SW480 (cell line): Measurements from ENCODE around the gene L1CAM.

Experiments
- DNase-seq: peaks from one replicate; pipeline ENCODE4 v3.0.0-alpha.2; 2016; ENCODE audit warnings: low spot score

L1CAM gene

GRCh38 chrX:153862369-153863250, 23.4 kb downstream of the L1CAM start:
- DNase-seq = no peak

DNA sequence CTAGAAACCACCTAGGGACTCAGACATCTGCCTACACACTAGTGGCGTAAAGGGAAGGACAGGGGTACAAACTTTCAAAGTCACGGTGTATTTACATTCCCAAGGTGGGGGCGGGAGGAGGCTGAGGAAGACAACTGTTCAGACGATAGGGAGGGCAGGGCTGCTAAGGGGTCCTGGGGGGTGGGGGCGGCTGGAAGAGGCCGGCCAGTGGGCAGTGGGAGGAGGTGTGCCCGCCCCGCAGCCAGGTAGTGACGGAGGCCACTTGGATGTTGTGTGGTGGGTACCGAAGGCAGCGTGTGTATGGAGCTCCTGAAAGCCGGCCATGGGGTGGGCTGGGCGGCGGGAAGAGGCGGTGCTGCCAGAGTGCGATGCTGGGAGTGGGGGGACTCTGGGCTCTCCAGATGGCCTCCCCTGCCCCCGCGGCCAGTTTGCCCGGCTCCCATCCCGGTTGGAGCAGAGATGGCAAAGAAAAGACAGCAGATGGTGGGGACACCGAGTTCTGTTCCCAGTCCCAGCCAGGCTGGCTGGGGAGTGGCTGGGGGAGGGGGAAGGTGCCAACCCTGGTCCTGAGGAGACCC, 24.2 kb downstream of the L1CAM start:
- no peak for DNase-seq

- DNase-seq = no peak
Measured at GRCh38 chrX:153861151-153861550, 24.8 kb downstream of the L1CAM start.

GRCh38 chrX:153857348-153857903, 28.5 kb downstream of the L1CAM start:
- DNase-seq = no peak

GRCh38 chrX:153854702-153855101, 31.3 kb downstream of the L1CAM start:
- DNase-seq = no peak

GRCh38 chrX:153853902-153854267, 32.1 kb downstream of the L1CAM start:
- no peak for DNase-seq

- no peak for DNase-seq
Measured at GRCh38 chrX:153853180-153853901, 32.6 kb downstream of the L1CAM start.

DNA sequence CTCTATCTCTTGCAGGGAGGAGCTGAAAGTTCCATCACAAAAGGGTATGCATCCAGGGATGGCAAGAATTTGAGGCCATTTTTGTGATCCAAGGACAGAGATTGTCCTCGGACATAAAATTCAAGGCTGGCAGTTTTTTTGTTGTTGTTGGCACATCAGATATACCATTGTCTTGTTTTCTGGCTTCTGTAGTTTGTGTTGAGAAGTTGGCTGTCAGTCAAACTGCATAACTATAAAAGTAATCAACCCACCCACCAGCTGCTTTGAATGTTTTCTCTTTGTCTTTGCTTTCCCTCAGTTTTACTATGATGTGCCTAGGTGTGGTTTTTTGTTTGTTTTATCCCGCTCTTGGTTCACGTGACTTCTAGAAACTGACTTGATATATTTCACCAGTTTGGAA, 34.0 kb downstream of the L1CAM start:
- no peak for DNase-seq

DNA sequence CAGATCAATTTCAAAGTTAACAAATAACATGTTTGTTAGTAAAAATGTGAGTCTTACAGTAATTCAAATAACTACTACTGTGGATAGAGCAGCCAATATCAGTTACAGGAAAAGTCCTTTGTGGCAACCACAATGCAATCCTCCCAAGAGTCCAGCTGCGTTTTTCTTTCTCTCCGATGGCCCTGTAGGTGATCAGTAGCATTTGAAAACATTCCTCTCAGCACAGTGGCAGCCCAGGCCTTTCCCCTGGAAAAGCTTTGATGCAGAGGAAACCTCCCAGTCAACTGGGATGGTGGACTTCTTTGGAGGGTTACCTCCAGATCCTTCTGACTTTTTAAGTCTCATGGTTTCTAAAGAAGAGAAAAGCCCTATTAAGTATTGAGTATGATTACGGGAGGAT, 37.6 kb downstream of the L1CAM start:
- DNase-seq = no peak

DNA sequence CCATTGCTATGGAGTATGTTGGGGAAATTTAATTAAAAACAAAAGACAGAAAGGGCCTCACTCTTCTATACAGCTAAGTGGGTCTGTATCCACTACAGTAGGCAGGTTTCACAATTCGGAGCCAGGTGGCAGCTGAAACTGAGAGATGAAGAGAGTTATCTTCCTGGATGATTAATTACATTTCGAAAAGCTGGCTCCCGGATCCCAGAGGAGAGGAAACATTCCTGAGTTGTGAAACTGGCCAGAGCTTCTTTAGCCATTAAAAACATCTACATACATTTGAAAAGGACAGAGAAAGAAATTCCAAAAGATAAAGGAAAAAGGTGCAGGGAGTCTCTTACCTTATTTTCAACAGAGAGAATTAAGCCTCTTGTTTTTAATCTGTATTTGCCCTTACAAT, 40.1 kb downstream of the L1CAM start:
- DNase-seq = no peak

- DNase-seq = no peak
Measured at GRCh38 chrX:153845195-153845594, 40.8 kb downstream of the L1CAM start.

DNA sequence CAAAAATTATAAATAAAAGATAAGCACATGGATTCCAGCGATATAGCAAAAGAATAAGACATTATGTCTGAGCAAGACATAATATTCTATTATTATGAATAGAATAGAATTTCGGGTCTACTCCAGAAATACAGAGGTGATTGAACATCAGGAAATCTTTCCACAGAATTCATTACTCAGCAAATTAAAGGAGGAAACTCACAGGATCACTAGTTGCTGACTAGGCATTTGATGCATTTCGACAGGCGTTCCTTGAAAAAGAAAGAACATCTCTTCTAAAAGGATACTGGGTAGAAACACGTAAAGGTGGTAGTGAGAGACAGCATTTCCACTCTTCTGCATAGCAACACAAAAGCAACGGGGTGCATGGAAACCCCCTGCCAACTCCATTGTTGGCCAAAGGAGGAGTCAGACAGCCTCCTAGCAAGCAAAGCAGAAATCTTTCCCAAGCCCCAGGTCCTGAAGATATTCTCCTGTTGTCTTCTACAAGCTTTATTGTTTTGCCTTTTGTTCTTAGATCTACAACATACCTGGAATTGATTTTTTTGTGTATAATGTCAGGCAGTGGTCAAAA, 41.4 kb downstream of the L1CAM start:
- DNase-seq = no peak

DNA sequence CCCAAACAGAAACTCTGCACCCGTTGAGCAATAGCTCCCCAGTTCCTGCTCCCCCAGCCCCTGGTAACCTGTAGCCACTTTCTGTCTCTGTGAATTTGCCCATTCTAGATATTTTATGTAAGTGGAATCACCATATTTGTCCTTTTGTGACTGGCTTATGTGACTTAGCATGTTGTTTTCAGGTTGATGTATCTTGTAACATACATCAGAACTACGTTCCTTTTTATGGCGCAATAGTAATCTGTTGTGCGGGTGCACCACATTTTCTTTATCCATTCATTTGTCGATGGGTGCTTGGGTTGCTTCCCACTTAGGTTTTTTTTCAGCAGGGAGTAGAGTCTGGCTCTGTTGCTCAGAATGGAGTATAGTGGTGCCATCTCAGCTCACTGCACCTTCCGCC, 49.1 kb downstream of the L1CAM start:
- DNase-seq = no peak

GRCh38 chrX:153832728-153833127, 53.2 kb downstream of the L1CAM start:
- no peak for DNase-seq

- DNase-seq = no peak
Measured at GRCh38 chrX:153831429-153832150, 54.4 kb downstream of the L1CAM start.

- no peak for DNase-seq
Measured at GRCh38 chrX:153830640-153831428, 55.1 kb downstream of the L1CAM start.

DNA sequence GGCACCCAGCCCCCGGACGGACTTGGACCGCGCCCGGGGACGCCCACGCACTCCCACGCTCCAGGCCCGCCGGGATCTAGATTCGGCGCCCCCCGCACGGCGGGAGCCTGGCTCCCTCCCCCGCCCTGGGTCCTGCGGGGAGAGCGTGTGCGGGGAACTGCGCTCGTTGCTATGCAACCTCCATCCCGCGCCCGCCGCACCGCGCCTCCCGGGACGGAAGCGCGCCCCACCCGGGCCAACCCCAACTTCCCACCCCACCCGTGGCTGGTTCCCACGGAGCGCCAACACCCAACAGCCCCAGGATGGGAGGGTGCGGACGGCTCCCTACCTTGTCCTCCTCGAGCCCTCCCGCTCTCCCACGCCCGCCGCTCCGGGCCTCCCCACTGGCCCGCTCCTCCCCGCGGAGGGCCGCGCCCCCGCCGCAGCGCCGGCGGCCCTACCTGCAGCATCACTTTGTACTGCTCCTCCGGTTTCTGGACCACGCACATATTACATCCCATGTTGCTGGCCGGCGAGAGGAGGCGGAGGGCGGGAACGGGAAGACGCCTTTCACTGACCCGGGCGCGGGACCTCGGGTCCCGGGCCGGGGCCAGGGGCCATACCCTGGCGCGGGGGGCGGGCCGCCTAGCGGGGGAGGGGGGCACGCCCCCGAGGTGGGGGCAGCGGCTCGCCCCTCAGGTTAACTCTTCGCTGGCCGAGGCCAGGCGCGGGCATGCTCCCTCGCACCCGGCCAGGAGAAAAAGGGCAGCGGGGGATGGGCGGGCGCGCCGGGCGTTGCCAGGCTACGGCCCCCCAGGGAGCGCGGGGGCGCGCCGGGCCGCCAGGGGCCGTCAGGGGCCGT, 56.0 kb downstream of the L1CAM start, which contains the start of gene PDZD4:
Gene PDZD4, minus strand, starts transcription at position 746 of the 841 bp plus-strand sequence. Its CDS starts 246 bp downstream, at position 500.
- peak; percentile 31 for DNase-seq

DNA sequence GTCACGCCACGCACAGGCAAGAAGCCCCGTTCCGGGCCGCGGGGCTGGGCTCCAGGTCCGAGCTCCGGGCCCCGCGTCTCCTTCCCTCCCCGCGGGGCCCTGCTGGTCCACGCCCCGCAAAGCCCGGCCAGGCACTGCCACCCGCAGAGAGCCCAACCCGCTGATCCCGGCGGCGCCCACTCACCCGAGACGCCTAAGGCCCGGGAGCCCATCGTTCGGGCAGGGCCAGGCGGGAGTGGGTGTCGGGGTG, 56.5 kb downstream of the L1CAM start:
- DNase-seq = no peak

- peak; percentile 25 for DNase-seq
Measured at GRCh38 chrX:153828723-153829548, 57.0 kb downstream of the L1CAM start.
